SKM-1 (cell line): ENCODE measurements around the gene KANK3.
"Not testable (repeated sequence)": the region's sequence is repeated elsewhere in the genome, so short reads cannot be mapped to it uniquely, and the experiment has no call there.

Source experiments
- DNase-seq: peaks from one replicate; lab custom pipeline; 2025; ENCODE audit not compliant: unreplicated experiment; lab: John Stamatoyannopoulos, UW

KANK3 gene

GRCh38 chr19:8320564-8321066, 22.4 kb downstream of the KANK3 start:
- DNase-seq = no peak

- no peak for DNase-seq
Observed at GRCh38 chr19:8319807-8320520, 23.1 kb downstream of the KANK3 start.

- not testable (repeated sequence) for DNase-seq
Observed at GRCh38 chr19:8318835-8319234, 24.2 kb downstream of the KANK3 start.

- DNase-seq = no peak
Observed at GRCh38 chr19:8316351-8317125, 26.5 kb downstream of the KANK3 start.

- not testable (repeated sequence) for DNase-seq
Observed at GRCh38 chr19:8314981-8315640, 28.0 kb downstream of the KANK3 start.

- no peak for DNase-seq
Observed at GRCh38 chr19:8311461-8312260, 31.4 kb downstream of the KANK3 start.

GRCh38 chr19:8310342-8311055, 32.6 kb downstream of the KANK3 start:
- no peak for DNase-seq

- DNase-seq = no peak
Observed at GRCh38 chr19:8308891-8309291, 34.2 kb downstream of the KANK3 start.

GRCh38 chr19:8307965-8308866, 34.8 kb downstream of the KANK3 start, which contains the start of gene CD320:
Gene CD320 (minus strand): TSS chr19:8308358. CDS start chr19:8308290, 68 bp downstream.
- DNase-seq = no peak

- no peak for DNase-seq
Observed at GRCh38 chr19:8307400-8307964, 35.6 kb downstream of the KANK3 start.

GRCh38 chr19:8306235-8307054, 36.6 kb downstream of the KANK3 start:
- DNase-seq = no peak

GRCh38 chr19:8305798-8306197, 37.3 kb downstream of the KANK3 start:
- DNase-seq = no peak

- no peak for DNase-seq
Observed at GRCh38 chr19:8304841-8305621, 38.0 kb downstream of the KANK3 start.

- no peak for DNase-seq
Observed at GRCh38 chr19:8302734-8303133, 40.3 kb downstream of the KANK3 start.

GRCh38 chr19:8302357-8302691, 40.7 kb downstream of the KANK3 start:
- no peak for DNase-seq

GRCh38 chr19:8291337-8291736, 51.7 kb downstream of the KANK3 start:
- not testable (repeated sequence) for DNase-seq

- not testable (repeated sequence) for DNase-seq
Observed at GRCh38 chr19:8276508-8276907, 66.6 kb downstream of the KANK3 start.
